A673 (cell line): ENCODE results near the gene SEPSECS. TPM values are rescaled to one million over a fixed set of nuclear protein-coding genes. Genes with fewer than 3 reads are reported as not detected.

ENCODE experiments used
- BruUV-seq: library from RNA; stranded (reverse); fragments of 400-500 nt; replicated peaks from 2 replicates; lab custom pipeline; 2021; lab: Mats Ljungman, UMichigan
- CTCF ChIA-PET: fragments of 300-600 bp; sonication (Branson Sonifier 250); formaldehyde crosslinking; loops from one replicate; lab custom pipeline; 2022; ENCODE audit warnings: antibody characterized with exemption; lab: Charles Lee
- POLR2A ChIA-PET: fragments of 300-600 bp; sonication (Branson Sonifier 250); formaldehyde crosslinking; loops from one replicate; lab custom pipeline; 2022; ENCODE audit warnings: antibody characterized with exemption; ENCODE audit not compliant: low non-redundant PET; lab: Charles Lee
- DNase-seq: peaks from one replicate; pipeline ENCODE4 v3.0.0-alpha.2; 2015; ENCODE audit warnings: low spot score
- H3K27ac ChIP-seq: fragments of 200-600 bp; sonication (generic); 2 replicates; pipeline ENCODE4 v1.5.1; 2016; ENCODE audit warnings: mixed run types, low read depth, mild to moderate bottlenecking, mixed read lengths, antibody characterized with exemption, low read length; ENCODE audit not compliant: poor library complexity, severe bottlenecking
- H3K27me3 ChIP-seq: fragments of 200-600 bp; sonication (generic); replicated peaks from 2 replicates; pipeline ENCODE4 v1.6.1; 2017; ENCODE audit warnings: mixed run types, low read depth, mild to moderate bottlenecking, mixed read lengths, antibody characterized with exemption, low read length; ENCODE audit not compliant: insufficient read depth, poor library complexity
- H3K36me3 ChIP-seq: fragments of 200-600 bp; sonication (generic); 2 replicates; pipeline ENCODE4 v1.6.1; 2016; ENCODE audit warnings: mixed run types, mild to moderate bottlenecking, mixed read lengths, antibody characterized with exemption, low read length; ENCODE audit not compliant: insufficient read depth, poor library complexity, severe bottlenecking
- H3K4me1 ChIP-seq: fragments of 200-600 bp; sonication (generic); 2 replicates; pipeline ENCODE4 v1.6.1; 2017; ENCODE audit warnings: mixed run types, mild to moderate bottlenecking, mixed read lengths, antibody characterized with exemption, low read length; ENCODE audit not compliant: insufficient read depth, poor library complexity, severe bottlenecking
- H3K4me3 ChIP-seq: fragments of 200-600 bp; sonication (generic); 2 replicates; pipeline ENCODE4 v1.5.1; 2016; ENCODE audit warnings: low read depth, mixed run types, mild to moderate bottlenecking, mixed read lengths, low read length; ENCODE audit not compliant: poor library complexity, severe bottlenecking
- H3K9me3 ChIP-seq: fragments of 200-600 bp; sonication (generic); 2 replicates; pipeline ENCODE4 v1.6.1; 2016; ENCODE audit warnings: mixed run types, low read depth, mild to moderate bottlenecking, mixed read lengths, antibody characterized with exemption, low read length; ENCODE audit not compliant: poor library complexity, severe bottlenecking
- CTCF ChIP-seq: fragments of 300-800, 200-600 bp; sonication (generic); conservative IDR thresholded peaks from 2 replicates; pipeline ENCODE4 v1.5.1; 2017; ENCODE audit warnings: low read depth, mild to moderate bottlenecking, antibody characterized with exemption, low read length, moderate library complexity, mixed read lengths
- EZH2 ChIP-seq: fragments of 200-600 bp; sonication (generic); IDR thresholded peaks from 2 replicates; pipeline ENCODE4 v1.6.1; 2017; ENCODE audit warnings: borderline replicate concordance, low read depth, mild to moderate bottlenecking, mixed read lengths, antibody characterized with exemption, low read length; ENCODE audit not compliant: poor library complexity, severe bottlenecking
- intact Hi-C: fragments of 100-400 bp; cut with micrococcal nuclease; formaldehyde crosslinking; loops from one replicate; pipeline ENCODE4 v1.10.0; 2022; ENCODE audit not compliant: unreplicated experiment
- total RNA-seq: library from RNA; stranded (reverse); gene quantifications from 2 replicates; pipeline ENCODE4 v1.2.3, GENCODE V29; 2021

The SEPSECS gene
- total RNA-seq, 1 experiment from 2014 or later, result 11.6 TPM

DNA sequence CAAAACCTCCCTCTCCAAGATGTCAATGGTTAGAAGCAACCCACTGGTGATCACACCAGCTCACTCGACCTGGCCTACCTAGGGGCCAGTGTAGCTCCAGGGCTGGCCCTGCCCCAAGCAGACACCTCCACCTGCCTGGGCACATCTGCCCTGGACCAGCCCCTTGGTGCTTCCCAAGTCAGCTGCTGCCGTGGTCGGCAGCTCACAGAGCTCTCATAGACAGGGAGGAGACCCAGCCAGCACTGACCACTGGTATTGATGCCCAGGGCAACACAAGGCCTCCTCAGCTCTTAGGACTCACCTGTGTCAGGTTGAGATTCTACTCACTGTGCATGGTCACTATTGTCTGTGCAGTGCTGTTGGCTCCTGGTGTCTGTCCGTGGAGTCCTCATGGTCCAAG lies 51.7 kb downstream of the SEPSECS start:
- DNase-seq, result no peak
- POLR2A ChIA-PET, result no interaction called here
- intact Hi-C loops, result no loop called here
- Histone ChIP-seq H3K4me1 (no peaks in the 10 kb centered on the region), H3K27me3 (no peaks in the 10 kb centered on the region), H3K36me3 (no peaks in the 10 kb centered on the region), H3K27ac (no peak overlapping the region), H3K4me3 (no peak overlapping the region), H3K9me3 (no peaks in the 10 kb centered on the region)
- no TSS peak for BruUV-seq
- CTCF ChIA-PET, result no interaction called here
- TF ChIP-seq CTCF, result no peak
- no peak for TF ChIP-seq EZH2

DNA sequence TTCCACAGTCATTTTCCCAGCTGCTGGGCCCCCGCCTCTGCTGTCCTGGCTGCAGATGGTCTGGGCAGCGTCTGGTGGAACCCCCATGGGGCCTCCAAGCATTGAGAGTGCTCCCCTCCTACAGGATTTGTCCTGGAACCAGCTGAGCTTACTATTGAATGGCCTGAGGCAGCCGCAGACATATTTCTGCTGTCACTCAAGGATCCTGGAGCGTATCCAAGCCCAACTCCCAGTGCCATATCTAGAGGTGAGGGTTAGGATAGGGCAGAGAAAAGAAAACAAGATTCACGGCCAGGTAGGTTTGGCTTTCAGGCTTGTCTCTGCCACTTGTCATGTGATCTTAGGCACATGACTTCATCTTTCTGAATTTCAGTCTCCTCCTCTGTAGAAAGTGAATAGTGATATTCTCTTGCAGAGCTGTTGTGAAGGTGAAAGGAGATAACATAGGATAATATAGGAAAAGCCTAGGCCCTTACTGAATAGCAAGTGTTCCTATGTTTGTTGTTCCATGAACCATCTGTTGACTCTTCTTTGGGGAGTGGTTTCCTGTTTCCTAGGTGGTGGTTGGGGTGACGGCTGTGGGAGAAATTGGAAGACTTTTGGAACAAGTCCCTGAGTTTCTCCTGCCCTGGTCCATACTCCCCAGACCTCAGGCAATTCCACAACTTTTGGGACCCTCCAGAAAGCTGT lies 52.3 kb downstream of the SEPSECS start:
- no peak for TF ChIP-seq EZH2
- CTCF ChIA-PET, result no interaction called here

GRCh38 chr4:25106363-25107151 lies 53.7 kb downstream of the SEPSECS start:
- TF ChIP-seq EZH2, result no peak
- TF ChIP-seq CTCF, result no peak
- ChIA-PET POLR2A (no interaction called here), CTCF (no interaction called here)
- H3K27me3 ChIP-seq, result no peaks in the 10 kb centered on the region
- H3K9me3 ChIP-seq, result no peaks in the 10 kb centered on the region
- intact Hi-C loops, result no loop called here
- no peaks in the 10 kb centered on the region for H3K36me3 ChIP-seq
- no peaks in the 10 kb centered on the region for H3K4me1 ChIP-seq
- BruUV-seq, result no TSS peak
- H3K4me3 ChIP-seq, result no peak overlapping the region
- H3K27ac ChIP-seq, result no peak overlapping the region
- DNase-seq, result no peak

More for the DNA sequence above, 52.3 kb downstream of the SEPSECS start:
- no peak for DNase-seq
- Histone ChIP-seq H3K27me3 (no peaks in the 10 kb centered on the region), H3K9me3 (no peaks in the 10 kb centered on the region), H3K27ac (no peak overlapping the region), H3K36me3 (no peaks in the 10 kb centered on the region), H3K4me1 (no peaks in the 10 kb centered on the region), H3K4me3 (no peak overlapping the region)
- POLR2A ChIA-PET, result no interaction called here
- BruUV-seq, result no TSS peak
- intact Hi-C loops, result no loop called here
